ENCODE measurements around the gene BST2.

Gene BST2

DNA sequence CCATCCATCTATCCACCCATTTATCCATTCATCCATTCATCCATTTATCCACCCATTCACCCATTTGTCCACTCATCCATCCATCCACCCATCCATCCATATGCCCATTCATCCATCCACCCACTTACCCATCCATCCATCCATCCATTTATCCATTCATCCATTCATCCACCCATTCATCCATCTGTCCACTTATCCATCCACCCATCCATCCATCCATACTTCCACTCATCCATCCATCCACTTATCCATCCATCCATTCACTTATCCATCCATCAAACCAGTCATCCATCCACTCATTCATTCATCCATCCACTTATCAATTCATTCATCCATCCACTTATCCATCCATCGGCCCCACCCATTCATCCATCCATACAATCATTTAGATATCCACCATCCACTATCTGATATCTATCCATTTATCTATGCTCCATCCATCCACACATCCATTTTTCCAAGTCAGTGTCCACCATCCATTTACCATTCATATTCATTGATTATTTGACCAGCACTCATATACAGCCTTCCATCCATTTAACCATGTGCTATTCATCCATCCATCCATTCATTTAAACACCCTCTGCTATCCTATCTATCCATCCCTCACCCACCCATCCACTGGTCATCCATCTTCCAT, 40.2 kb upstream of the BST2 start:
- TF ChIP-seq, protein P1, sequence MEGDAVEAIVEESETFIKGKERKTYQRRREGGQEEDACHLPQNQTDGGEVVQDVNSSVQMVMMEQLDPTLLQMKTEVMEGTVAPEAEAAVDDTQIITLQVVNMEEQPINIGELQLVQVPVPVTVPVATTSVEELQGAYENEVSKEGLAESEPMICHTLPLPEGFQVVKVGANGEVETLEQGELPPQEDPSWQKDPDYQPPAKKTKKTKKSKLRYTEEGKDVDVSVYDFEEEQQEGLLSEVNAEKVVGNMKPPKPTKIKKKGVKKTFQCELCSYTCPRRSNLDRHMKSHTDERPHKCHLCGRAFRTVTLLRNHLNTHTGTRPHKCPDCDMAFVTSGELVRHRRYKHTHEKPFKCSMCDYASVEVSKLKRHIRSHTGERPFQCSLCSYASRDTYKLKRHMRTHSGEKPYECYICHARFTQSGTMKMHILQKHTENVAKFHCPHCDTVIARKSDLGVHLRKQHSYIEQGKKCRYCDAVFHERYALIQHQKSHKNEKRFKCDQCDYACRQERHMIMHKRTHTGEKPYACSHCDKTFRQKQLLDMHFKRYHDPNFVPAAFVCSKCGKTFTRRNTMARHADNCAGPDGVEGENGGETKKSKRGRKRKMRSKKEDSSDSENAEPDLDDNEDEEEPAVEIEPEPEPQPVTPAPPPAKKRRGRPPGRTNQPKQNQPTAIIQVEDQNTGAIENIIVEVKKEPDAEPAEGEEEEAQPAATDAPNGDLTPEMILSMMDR (IDR thresholded peaks at IDR 0.05; ENCODE audit: low read depth, low read length) = no peak

DNA sequence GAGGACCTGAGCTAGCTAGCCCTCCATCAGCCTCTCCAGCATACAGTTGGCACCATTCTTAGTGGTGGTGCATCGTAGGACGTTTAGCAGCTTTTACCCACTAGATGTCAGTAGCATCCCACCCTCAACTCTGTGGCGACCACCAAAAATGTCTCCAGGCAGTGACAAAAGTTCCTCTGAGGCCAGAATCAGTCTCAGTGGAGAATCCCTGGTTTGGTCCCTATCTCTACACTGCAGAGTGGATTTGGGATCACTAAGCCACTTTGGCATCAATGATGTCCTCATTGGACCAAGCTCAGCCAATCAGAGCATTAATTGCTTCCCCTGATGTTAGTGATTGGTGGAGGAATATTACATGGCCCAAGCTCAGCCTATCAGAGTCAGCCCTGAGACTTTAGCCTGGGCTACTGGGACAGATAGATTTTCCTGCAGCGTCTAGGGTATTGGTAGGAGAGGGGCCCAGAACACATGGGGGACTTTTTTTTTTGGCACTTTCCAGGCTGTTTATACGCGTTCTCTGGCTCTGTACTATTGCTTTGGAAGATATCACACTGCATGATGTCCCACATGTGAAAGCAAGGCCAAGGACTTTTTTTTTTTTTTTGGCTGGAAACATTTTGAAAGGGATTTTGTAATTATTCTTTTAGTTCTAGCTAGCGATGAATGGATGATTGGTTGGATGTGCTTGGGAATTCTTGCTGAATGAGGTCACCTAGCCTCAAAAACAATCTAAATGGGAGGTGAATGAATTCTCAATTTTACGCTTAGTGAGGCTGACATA, 36.0 kb upstream of the BST2 start:
- TF ChIP-seq, protein P1 (IDR thresholded peaks at IDR 0.05; ENCODE audit: low read depth, low read length) = peak; percentile 19; the same call in 1 of the 2 replicates
- no peak overlapping the region for H3K4me3 ChIP-seq (ENCODE audit: low read depth, low read length)

More for the DNA sequence above, 40.2 kb upstream of the BST2 start:
- no peak overlapping the region for H3K4me3 ChIP-seq (ENCODE audit: low read depth, low read length)

DNA sequence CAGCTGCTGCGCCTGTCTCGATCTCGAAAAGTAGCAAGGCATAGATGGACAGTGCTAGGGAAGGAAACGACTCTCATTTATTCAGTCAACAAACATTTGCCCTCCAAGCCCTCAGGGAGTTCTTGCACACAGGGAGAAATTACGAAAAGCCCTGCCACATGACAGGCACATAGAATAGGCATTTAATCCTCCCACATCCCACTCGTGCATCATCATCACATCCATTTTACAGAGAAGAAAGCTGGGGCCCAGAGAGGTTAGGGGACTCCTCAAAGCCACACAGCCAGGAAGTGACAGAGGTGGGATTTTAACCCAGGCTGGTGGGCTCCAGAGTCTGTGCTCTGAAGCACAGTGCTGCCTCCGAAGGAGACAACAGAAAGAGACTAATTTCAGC, 31.4 kb upstream of the BST2 start:
- TF ChIP-seq, protein P1 (IDR thresholded peaks at IDR 0.05; ENCODE audit: low read depth, low read length) = no peak

DNA sequence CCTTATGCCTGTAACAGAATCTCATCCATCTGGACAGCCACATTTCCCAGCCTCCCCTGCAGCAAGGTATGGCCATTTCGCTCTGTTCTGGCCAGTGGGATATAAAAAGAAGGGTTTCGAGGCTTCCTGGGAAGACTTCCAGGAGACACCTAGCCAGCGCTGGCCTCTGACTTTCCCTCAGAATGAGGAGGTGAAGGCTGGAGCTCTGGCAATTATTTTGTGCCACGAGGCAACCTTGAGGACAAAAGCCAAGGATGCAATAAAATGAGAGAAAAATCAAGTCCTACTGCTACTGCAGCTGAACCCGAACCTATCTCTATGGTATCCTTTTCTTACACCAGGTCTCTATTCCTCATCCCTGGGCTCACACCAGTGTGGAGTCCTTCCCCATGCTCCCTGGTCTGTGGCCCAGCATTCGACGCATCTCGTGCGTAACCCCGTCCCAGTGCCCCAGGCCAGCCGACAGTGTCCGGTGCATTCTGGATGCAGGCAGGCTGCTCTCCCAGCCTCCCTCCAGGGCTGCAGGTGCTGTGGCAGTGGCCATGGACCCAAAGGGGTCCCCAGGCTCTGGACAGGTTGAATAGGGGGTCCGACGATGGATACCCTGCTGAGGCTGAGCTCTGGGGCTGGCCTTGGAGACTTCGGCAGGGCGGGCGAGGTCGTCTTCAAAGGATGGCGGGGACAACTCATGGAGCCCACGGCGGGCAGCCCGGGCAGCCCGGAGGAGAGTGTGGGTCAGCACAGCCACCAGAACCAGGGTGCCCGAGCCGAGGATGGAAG, 30.9 kb upstream of the BST2 start:
- TF ChIP-seq, protein P1 (IDR thresholded peaks at IDR 0.05; ENCODE audit: low read depth, low read length) = no peak
- no peak overlapping the region for H3K4me3 ChIP-seq (ENCODE audit: low read depth, low read length)

More for the DNA sequence above, 31.4 kb upstream of the BST2 start:
- no peak overlapping the region for H3K4me3 ChIP-seq (ENCODE audit: low read depth, low read length)

DNA sequence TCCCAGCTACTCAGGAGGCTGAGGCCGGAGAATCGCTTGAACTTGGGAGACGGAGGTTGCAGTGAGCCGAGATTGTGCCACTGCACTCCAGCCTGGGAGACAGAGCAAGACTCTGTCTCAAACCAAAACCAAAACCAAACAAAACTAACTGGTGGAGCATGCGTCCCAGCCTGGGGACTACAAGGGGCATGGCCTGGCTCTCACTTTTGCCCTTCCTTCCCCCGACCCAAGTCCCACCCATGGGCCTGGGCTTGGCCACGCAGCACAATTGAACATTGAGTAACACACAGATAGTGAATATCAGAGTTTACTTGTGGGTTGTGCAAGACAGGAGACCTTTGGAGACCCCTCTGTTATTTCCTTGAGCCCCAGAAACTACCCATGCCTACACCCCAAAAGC, 29.8 kb upstream of the BST2 start:
- TF ChIP-seq, protein P1 (IDR thresholded peaks at IDR 0.05; ENCODE audit: low read depth, low read length) = no peak
- H3K4me3 ChIP-seq (ENCODE audit: low read depth, low read length) = no peak overlapping the region

DNA sequence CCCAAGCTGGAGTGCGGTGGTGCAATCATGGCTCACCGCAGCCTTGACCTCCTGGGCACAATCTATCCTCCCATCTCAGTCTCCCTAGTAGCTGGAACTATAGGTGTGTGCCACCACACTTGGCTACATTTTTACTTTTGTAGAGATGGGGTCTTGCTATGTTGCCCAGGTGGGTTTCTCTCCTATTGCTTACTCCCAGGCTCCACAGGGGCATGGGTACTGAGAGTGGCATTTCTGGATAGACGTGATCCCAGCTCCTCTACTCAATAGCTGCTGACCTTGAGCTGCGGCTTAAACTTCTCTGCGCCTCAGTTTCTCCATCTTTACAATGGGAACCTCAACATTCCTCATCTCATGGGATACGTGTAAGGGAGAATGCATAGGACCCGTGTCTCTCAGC, 26.0 kb upstream of the BST2 start:
- no peak overlapping the region for H3K4me3 ChIP-seq (ENCODE audit: low read depth, low read length)
- TF ChIP-seq, protein P1 (IDR thresholded peaks at IDR 0.05; ENCODE audit: low read depth, low read length) = no peak
